Measurements from ENCODE around the gene DRD5.

The DRD5 gene

DNA sequence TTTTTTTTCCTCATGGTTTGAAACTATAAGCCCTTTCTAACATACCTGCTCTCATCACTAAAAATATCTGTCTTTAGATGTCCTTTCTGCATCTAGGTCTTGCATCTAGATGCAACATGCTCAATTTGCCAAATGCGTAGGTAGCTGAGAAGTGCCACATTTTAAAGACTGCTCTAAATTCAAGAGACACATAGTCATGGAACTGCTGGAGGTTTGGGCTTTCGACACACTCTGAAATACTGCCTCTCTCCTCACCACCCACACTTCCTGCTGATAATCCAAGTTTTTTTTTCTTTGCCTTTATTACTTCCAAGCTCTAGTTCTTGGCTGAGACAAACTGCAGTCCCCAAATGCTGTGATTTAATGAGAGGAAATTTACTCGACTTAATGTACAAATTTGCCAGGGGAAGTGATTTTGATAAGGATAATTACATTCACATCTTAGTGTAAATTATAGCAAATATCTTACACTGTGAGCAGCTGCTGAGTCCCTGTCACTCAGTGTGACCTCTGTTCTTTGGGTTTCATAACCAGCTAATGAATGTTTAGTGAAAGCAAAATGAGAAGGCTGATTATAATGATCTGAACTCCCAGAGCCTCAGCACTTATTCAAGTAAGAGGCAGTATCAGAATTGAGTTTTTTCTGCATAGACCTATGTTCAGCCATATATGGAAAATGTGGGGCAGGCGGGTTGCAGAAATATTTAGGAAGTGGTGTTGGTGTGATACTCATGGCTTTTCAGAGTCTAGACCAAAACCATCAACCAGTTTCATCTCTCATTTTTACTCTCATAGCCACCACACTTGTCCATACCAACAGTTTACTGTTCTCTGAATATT lies 31.3 kb downstream of the DRD5 start:
- DNase-seq, result peak in 1 of 56 donors; percentile 2

DNA sequence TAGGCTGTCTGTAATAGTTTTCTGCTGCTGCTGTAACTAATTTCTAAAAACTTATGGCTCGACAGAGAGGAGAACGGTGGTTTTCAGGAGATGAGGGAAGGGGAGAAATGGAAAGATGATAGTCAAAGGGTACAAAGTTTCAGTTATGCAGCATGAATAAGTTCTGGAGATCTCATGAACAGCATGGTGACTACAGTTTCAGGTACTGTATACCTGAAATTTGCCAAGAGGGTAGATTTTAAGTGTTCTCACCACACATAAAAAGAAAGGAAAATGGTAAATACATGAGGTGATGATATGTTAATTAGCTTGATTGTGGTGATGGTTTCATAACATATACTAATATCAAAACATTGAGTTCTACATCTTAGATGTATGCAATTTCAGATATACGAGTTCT lies 34.9 kb downstream of the DRD5 start:
- no peak for DNase-seq

DNA sequence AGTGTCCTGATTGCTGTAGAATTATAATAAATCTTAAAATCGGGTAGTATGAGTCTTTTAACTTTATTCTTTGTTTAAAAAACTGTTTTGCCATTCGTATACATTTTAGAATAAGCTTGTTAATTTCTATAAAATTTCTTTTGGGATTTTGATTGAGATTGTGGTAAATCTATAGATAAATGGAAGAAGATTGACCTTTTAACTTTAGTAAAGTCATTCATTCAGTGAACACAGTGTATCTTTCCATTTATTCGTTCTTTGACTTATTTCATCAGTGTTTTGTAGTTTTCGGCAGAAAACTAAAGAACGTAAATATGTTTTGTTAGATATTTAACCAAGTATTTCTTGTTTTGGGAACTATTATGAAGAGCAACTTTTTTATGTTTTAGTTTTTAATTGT lies 38.9 kb downstream of the DRD5 start:
- no peak for DNase-seq

DNA sequence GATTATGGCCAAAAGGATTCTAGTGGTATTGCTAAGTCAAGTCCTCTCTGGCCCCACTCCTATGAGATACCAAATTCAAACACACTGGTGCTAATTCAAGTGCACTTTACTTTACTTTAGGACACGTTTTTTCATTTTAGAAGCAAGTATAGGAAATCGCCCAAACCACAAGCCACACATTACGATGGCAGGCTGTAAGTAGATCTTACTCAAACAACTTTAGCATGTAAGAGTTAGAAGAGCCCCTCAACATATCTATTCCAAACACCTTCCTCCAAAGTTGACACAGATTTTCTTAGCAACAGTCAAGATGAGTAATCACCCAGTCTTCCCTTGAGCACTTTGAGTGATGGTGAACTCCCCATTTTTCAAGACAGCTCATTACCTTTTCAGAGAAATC lies 43.6 kb downstream of the DRD5 start:
- DNase-seq, result no peak

- DNase-seq, result no peak
These were observed 45.1 kb downstream of the DRD5 start for GRCh38 chr4:9826551-9826950.

DNA sequence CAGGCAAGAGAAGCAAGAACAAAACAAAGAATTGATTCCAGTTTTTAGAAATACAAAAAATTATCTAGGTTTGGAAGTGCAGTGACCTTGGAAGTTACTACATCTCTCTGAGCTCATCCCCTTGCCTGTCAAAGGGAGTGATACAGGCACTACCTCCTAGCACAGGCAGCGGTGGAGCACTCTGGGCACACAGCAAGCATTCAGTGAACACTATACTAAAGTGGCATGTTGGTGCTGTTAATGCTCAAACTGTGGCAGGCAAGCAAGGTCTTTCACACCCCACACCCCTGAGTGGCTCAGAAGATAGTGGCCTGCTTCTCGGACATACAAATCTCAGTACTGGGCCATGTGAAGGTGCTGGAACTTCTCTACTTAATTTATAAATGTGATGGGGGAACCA lies 51.2 kb downstream of the DRD5 start:
- no peak for DNase-seq

GRCh38 chr4:9833421-9833820 lies 52.0 kb downstream of the DRD5 start:
- DNase-seq, result no peak
